GM12865 (cell line): ENCODE results near the gene C14orf132.

Experiments
- DNase-seq: peaks from one replicate; pipeline ENCODE4 v3.0.0; 2010; ENCODE audit warnings: low read depth
- H3K4me3 ChIP-seq: 2 replicates; pipeline ENCODE4 v1.5.1; 2011; ENCODE audit warnings: mild to moderate bottlenecking, low read depth, low read length, control low read depth
- CTCF ChIP-seq: IDR thresholded peaks from 2 replicates; pipeline ENCODE4 v1.5.1; 2011; ENCODE audit warnings: low read length, control low read depth, low read depth, inconsistent platforms; ENCODE audit not compliant: insufficient read depth; ENCODE audit errors: missing control alignments

Gene C14orf132

DNA sequence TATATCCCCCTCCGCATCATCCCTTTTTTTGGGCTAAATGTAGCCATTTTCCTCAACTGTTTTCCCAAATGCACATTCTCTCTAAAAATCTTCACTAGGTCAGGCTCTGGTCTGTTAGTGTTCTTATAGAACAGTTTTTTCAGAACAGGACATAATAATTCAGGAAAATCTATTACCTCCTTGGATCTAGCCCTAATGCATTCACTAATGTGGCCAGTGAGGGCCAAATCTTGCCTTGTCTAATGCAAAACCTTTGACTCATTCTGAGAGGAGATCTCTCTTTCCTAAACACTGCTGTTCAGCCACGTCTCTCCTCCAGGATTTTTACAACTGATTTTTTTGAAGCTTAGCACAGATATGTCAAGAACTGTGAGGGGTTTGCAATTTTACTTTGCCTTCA lies 15.5 kb downstream of the C14orf132 start:
- no peak for TF ChIP-seq CTCF
- H3K4me3 ChIP-seq, result no peak overlapping the region
- no peak for DNase-seq

- TF ChIP-seq CTCF, result no peak
- H3K4me3 ChIP-seq, result no peak overlapping the region
- no peak for DNase-seq
Observed at GRCh38 chr14:96055065-96055752, 16.0 kb downstream of the C14orf132 start.

DNA sequence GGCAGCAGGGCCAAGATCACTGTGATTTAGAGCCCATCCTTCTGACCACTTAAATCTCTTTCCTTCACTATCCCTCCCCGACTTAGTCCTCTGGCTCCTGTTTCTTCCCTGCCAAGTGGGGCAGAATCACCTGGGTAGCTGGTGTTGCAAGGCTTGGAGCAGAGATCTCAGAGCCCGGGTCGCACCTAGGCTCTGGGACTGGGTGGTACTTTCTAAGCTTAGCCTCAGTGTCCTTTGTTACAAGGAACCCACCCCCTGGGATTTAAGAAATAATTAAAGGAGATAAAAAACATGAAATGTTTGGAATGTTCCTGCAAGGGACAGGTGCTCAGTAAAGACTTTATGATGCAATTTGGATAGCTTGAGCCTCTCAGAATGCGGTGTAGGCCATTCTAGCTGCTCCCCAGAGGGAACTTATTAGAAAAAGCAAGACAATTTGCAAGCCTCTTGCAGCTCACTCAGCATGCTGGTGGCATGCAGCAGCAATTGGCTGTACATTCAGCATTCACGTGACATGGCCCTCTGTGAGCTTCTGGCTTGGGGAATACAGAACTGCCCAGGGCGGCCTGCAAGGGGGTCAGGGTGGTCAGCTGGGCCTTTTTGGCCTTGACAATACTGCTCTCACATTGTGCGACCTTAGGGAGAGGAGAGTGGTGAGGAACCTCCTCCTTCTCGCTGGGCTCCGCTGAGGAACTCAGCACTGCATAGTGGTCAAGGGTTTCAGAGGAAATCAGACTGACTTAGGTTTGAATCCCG lies 16.8 kb downstream of the C14orf132 start:
- H3K4me3 ChIP-seq, result no peak overlapping the region
- DNase-seq, result no peak
- TF ChIP-seq CTCF, result no peak

DNA sequence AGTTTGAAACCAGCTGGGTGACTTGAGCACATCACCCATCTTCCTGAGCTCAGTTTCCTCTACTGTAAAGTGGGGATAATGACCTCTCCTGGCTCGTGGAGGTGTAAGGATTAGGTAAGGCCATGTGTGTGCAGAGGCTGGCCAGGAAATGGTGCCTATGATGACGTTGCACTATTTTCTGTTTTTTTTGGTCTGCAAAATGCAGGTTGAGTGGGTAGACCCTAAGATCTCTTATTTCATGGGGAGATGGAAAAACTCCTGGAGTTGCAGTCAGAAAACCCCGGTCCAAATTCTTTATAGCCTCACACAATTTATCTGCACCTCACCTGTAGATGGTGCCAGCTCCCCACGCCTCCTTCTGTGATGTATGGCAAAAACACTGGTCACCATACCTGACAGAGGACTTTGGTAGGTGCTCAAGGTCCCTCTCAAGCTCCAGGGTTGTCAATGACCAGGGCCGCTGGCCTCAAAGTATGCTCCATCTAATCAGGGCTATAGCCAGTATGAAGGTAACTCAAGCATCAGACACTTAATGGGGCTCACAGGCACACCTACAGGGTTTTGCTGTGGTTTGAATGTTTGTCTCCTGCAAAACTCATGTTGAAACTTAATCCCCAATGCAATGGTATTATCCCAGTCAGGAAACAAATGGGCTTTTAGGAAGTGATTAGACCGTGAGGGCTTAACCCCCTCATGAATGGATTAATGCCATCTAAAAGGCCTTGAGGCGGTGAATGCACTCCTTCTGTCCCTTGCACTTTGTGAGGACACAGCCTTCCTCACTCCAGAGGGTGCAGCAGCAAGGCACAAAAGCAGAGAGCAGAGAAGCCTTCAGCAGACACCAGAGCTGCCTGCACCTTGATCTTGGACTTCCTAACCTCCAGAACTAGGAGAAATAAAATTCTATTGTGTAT lies 17.6 kb downstream of the C14orf132 start:
- peak; percentile 31 for TF ChIP-seq CTCF
- no peak overlapping the region for H3K4me3 ChIP-seq
- DNase-seq, result no peak

- no peak for TF ChIP-seq CTCF
- H3K4me3 ChIP-seq, result no peak overlapping the region
- no peak for DNase-seq
Observed at GRCh38 chr14:96057738-96058137, 18.6 kb downstream of the C14orf132 start.

- DNase-seq, result no peak
- H3K4me3 ChIP-seq, result no peak overlapping the region
- no peak for TF ChIP-seq CTCF
Observed at GRCh38 chr14:96058576-96059200, 19.5 kb downstream of the C14orf132 start.
